Sigmoid colon (tissue), 3 donors: Measurements from ENCODE around the gene ZNF532.

Experiments used
- CTCF ChIP-seq, 4 experiments: fragments of 450-650 bp in 3 of 4; fragments of 200-600 bp in 1 of 4; IDR thresholded peaks; one replicate each; pipeline ENCODE4 v1.5.1; 2016 to 2019; ENCODE audit warnings: antibody characterized with exemption in 4 of 4, mild to moderate bottlenecking in 3 of 4, moderate library complexity in 2 of 4
- POLR2A ChIP-seq, 2 donors: fragments of 450-650 bp; IDR thresholded peaks; one replicate each; pipeline ENCODE4 v1.6.1; 2016; ENCODE audit warnings: antibody characterized with exemption in 2 of 2, mild to moderate bottlenecking in 2 of 2, moderate library complexity in 2 of 2

- TF ChIP-seq CTCF (IDR thresholded peaks at IDR 0.05) (no peak), POLR2A (IDR thresholded peaks at IDR 0.05) (no peak)
These were observed 1.0 kb upstream of the ZNF532 start for GRCh38 chr18:58863539-58864145.
